Measurements from ENCODE around the gene PPP1R15A.

PPP1R15A gene

GRCh38 chr19:48872182-48872883 is at the start of gene PPP1R15A:
Gene PPP1R15A (plus strand): TSS chr19:48872421. CDS start chr19:48873234, 813 bp downstream.
- Histone ChIP-seq H3K27me3 (ENCODE audit: control insufficient read depth, insufficient read depth, low read length) (no peaks in the 10 kb centered on the region), H3K4me3 (ENCODE audit: low read depth, low read length) (peak within 1 kb of the TSS; percentile 100), H3K79me2 (peaks cover 9% of the 10 kb centered on the region), H3K9me3 (ENCODE audit: control insufficient read depth, low read length) (no peaks in the 10 kb centered on the region), H3K27ac (peak within 1 kb of the TSS; percentile 97), H3K4me2 (ENCODE audit: low read length) (peak within 1 kb of the TSS; percentile 100), H3K9ac (peak within 1 kb of the TSS; percentile 97), H3K4me1 (peaks cover 21% of the 10 kb centered on the region), H2AFZ (peak within 1 kb of the TSS; percentile 74), H3K36me3 (ENCODE audit: control insufficient read depth, insufficient read depth, low read length) (no peaks in the 10 kb centered on the region)
- peak; percentile 17 for TF ChIP-seq CTCF (IDR thresholded peaks at IDR 0.05)

GRCh38 chr19:48822514-48822913 is 49.7 kb upstream of the PPP1R15A start:
- Histone ChIP-seq H3K9ac (no peak overlapping the region), H3K9me3 (ENCODE audit: control insufficient read depth, low read length) (no peaks in the 10 kb centered on the region), H3K27ac (no peak overlapping the region), H3K27me3 (ENCODE audit: control insufficient read depth, insufficient read depth, low read length) (no peaks in the 10 kb centered on the region), H3K4me1 (peaks cover 16% of the 10 kb centered on the region), H3K4me3 (ENCODE audit: low read depth, low read length) (no peak overlapping the region), H3K4me2 (ENCODE audit: low read length) (no peak overlapping the region), H3K79me2 (no peaks in the 10 kb centered on the region), H2AFZ (no peak overlapping the region), H3K36me3 (ENCODE audit: control insufficient read depth, insufficient read depth, low read length) (no peaks in the 10 kb centered on the region)
- no peak for TF ChIP-seq CTCF (IDR thresholded peaks at IDR 0.05)

- Histone ChIP-seq H3K4me3 (ENCODE audit: low read depth, low read length) (no peak overlapping the region), H3K27ac (no peak overlapping the region), H3K9ac (no peak overlapping the region), H3K9me3 (ENCODE audit: control insufficient read depth, low read length) (no peaks in the 10 kb centered on the region), H3K36me3 (ENCODE audit: control insufficient read depth, insufficient read depth, low read length) (no peaks in the 10 kb centered on the region), H3K79me2 (no peaks in the 10 kb centered on the region), H2AFZ (no peak overlapping the region), H3K27me3 (ENCODE audit: control insufficient read depth, insufficient read depth, low read length) (no peaks in the 10 kb centered on the region), H3K4me2 (ENCODE audit: low read length) (no peak overlapping the region), H3K4me1 (no peaks in the 10 kb centered on the region)
- no peak for TF ChIP-seq CTCF (IDR thresholded peaks at IDR 0.05)
Measured at GRCh38 chr19:48826606-48827020, 45.6 kb upstream of the PPP1R15A start.

- Histone ChIP-seq H3K27ac (no peak overlapping the region), H3K36me3 (ENCODE audit: control insufficient read depth, insufficient read depth, low read length) (no peaks in the 10 kb centered on the region), H2AFZ (no peak overlapping the region), H3K9ac (no peak overlapping the region), H3K4me1 (no peaks in the 10 kb centered on the region), H3K4me3 (ENCODE audit: low read depth, low read length) (no peak overlapping the region), H3K79me2 (no peaks in the 10 kb centered on the region), H3K9me3 (ENCODE audit: control insufficient read depth, low read length) (no peaks in the 10 kb centered on the region), H3K27me3 (ENCODE audit: control insufficient read depth, insufficient read depth, low read length) (no peaks in the 10 kb centered on the region), H3K4me2 (ENCODE audit: low read length) (no peak overlapping the region)
- no peak for TF ChIP-seq CTCF (IDR thresholded peaks at IDR 0.05)
Measured at GRCh38 chr19:48830088-48830487, 42.1 kb upstream of the PPP1R15A start.

- Histone ChIP-seq H3K27ac (no peak overlapping the region), H3K9me3 (ENCODE audit: control insufficient read depth, low read length) (no peaks in the 10 kb centered on the region), H3K4me1 (no peaks in the 10 kb centered on the region), H3K36me3 (ENCODE audit: control insufficient read depth, insufficient read depth, low read length) (no peaks in the 10 kb centered on the region), H3K27me3 (ENCODE audit: control insufficient read depth, insufficient read depth, low read length) (no peaks in the 10 kb centered on the region), H3K4me3 (ENCODE audit: low read depth, low read length) (no peak overlapping the region), H3K4me2 (ENCODE audit: low read length) (no peak overlapping the region), H3K9ac (no peak overlapping the region), H2AFZ (no peak overlapping the region), H3K79me2 (no peaks in the 10 kb centered on the region)
- no peak for TF ChIP-seq CTCF (IDR thresholded peaks at IDR 0.05)
Measured at GRCh38 chr19:48830965-48831364, 41.3 kb upstream of the PPP1R15A start.
